MG63 (cell line): Measurements from ENCODE around the gene CLEC16A. TPM values are rescaled to one million over a fixed set of nuclear protein-coding genes. Genes with fewer than 3 reads are reported as not detected.
"Not testable (repeated sequence)": the region's sequence is repeated elsewhere in the genome, so short reads cannot be mapped to it uniquely, and the experiment has no call there.

Experiments used
- DNase-seq: peaks from one replicate; pipeline ENCODE4 v3.0.0-alpha.2; 2020
- H3K27me3 ChIP-seq: fragments of 250-450 bp; sonication (Bioruptor Pico); 2 replicates; pipeline ENCODE4 v1.5.1; 2020; ENCODE audit warnings: mild to moderate bottlenecking, moderate library complexity
- H3K36me3 ChIP-seq: fragments of 250-450 bp; sonication (Bioruptor Pico); 2 replicates; pipeline ENCODE4 v1.5.1; 2020; ENCODE audit warnings: mild to moderate bottlenecking, moderate library complexity
- H3K4me3 ChIP-seq: fragments of 250-450 bp; sonication (Bioruptor Pico); 2 replicates; pipeline ENCODE4 v1.5.1; 2020; ENCODE audit warnings: mild to moderate bottlenecking, moderate library complexity
- H3K9me3 ChIP-seq: fragments of 250-450 bp; sonication (Bioruptor Pico); 2 replicates; pipeline ENCODE4 v1.5.1; 2020; ENCODE audit warnings: mild to moderate bottlenecking, moderate library complexity
- total RNA-seq: library from RNA; depleted of rRNA; stranded (reverse); fragments of >200 nt; shearing (Covaris generic); gene quantifications from 2 replicates; pipeline ENCODE4 v1.2.3, GENCODE V29; 2014; ENCODE audit warnings: low replicate concordance; rRNA removed

CLEC16A gene
- total RNA-seq, 1 experiment from 2014 or later, result 11.5 TPM

GRCh38 chr16:11219178-11219577 lies 274.8 kb downstream of the CLEC16A start:
- peaks cover 25% of the 10 kb centered on the region for H3K9me3 ChIP-seq
- DNase-seq, result no peak
- H3K4me3 ChIP-seq, result no peak overlapping the region
- H3K27me3 ChIP-seq, result no peaks in the 10 kb centered on the region
- H3K36me3 ChIP-seq, result no peaks in the 10 kb centered on the region

DNA sequence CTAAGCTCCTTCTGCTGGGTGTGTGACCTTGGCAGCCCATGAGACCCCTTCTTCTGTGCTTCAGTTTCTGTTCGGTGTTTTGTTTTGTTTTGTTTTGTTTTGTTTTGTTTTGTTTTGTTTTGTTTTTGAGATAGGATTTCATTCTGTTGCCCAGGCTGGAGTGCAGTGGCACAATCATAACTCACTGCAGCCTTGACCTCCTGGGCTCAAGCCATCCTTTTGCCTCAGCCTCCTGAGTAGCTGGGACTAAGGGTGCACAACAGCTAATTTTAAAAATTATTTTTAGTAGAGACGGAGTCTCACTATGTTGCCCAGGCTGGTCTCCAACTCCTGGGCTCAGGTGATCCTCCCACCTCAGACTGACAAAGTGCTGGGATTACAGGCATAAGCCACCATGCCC lies 276.1 kb downstream of the CLEC16A start:
- H3K9me3 ChIP-seq, result peaks cover 25% of the 10 kb centered on the region
- DNase-seq, H3K36me3 ChIP-seq, H3K4me3 ChIP-seq, H3K27me3 ChIP-seq: not testable (repeated sequence)

- DNase-seq, result no peak
- Histone ChIP-seq H3K27me3 (no peaks in the 10 kb centered on the region), H3K4me3 (no peak overlapping the region), H3K9me3 (no peaks in the 10 kb centered on the region), H3K36me3 (no peaks in the 10 kb centered on the region)
Observed at GRCh38 chr16:11224096-11224893, 279.9 kb downstream of the CLEC16A start.

DNA sequence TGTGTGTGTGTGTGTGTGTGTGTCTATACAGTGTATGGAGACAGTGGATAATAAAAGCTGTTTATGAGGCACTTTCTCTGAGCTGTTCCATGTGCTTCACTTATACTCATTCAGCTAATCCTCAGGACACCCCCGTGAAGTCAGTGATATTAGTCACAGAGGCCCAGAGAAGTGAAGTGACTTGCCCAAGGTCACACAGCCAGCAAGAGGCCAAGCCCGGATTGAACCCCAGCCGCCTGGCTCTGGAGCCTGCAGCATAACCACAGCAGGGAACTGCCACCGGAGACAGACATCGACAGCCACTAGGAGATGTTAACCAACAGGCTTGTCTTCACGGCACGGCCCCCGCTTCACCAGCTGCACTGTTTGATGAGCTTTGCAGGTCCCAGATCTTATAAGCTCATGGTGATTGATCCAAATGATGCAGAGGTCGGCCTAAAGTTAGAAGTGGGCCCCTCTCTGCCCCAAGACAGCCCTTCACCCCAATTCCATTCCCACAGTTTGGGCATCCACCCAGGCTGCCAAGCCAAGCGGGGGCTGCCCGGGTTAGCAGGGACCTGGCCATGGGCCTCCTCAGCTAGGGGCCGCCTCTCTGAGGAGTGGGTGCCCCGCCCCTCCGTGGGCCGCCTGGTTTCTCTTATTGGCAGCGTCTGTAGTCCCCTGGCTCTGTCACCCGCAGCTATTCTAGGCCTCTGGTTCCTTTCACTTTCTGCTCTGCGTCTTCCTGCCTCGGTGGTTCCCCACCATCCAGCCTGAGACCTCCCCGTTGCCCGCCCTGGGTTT lies 280.7 kb downstream of the CLEC16A start:
- no peak overlapping the region for H3K4me3 ChIP-seq
- H3K9me3 ChIP-seq, result no peaks in the 10 kb centered on the region
- no peak for DNase-seq
- H3K36me3 ChIP-seq, result no peaks in the 10 kb centered on the region
- H3K27me3 ChIP-seq, result no peaks in the 10 kb centered on the region

- Histone ChIP-seq H3K9me3 (no peaks in the 10 kb centered on the region), H3K27me3 (no peaks in the 10 kb centered on the region), H3K4me3 (no peak overlapping the region), H3K36me3 (no peaks in the 10 kb centered on the region)
- DNase-seq, result no peak
Observed at GRCh38 chr16:11225677-11226549, 281.5 kb downstream of the CLEC16A start.

DNA sequence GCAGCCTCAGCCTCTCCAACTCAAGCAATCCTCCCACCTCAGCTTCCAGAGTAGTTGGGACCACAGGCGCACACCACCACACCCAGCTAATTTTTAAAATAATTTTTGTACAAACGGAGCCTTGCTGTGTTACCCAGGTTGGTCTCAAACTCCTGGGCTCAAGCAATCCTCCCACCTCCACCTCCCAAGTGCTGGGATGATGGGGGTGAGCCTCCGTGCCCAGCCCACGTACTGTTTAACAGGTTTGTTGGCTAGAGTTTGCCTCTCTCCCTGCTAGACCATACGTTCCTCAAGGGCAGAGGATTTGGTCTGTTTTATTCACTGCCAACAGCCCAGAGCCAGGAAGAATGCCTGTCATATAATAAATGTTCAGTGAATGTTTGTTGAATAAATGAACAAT lies 285.1 kb downstream of the CLEC16A start:
- H3K4me3 ChIP-seq, result no peak overlapping the region
- H3K9me3 ChIP-seq, result no peaks in the 10 kb centered on the region

GRCh38 chr16:11229906-11230305 lies 285.5 kb downstream of the CLEC16A start:
- Histone ChIP-seq H3K4me3 (no peak overlapping the region), H3K9me3 (no peaks in the 10 kb centered on the region), H3K36me3 (no peaks in the 10 kb centered on the region), H3K27me3 (no peaks in the 10 kb centered on the region)
- no peak for DNase-seq

More for the DNA sequence above, 285.1 kb downstream of the CLEC16A start:
- no peaks in the 10 kb centered on the region for H3K36me3 ChIP-seq
- no peaks in the 10 kb centered on the region for H3K27me3 ChIP-seq
- DNase-seq, result no peak

- H3K27me3 ChIP-seq, result no peaks in the 10 kb centered on the region
- DNase-seq, result no peak
- H3K4me3 ChIP-seq, result no peak overlapping the region
- no peaks in the 10 kb centered on the region for H3K9me3 ChIP-seq
- H3K36me3 ChIP-seq, result no peaks in the 10 kb centered on the region
Observed at GRCh38 chr16:11231367-11231970, 287.1 kb downstream of the CLEC16A start.

Other genes with a start within 250 kb of the CLEC16A start
- not detected in 2 replicates for gene TEKT5, start 249.6 kb upstream of the CLEC16A start, total RNA-seq
- 45.2 and 57.5 TPM in 2 replicates for gene NUBP1, start 200.7 kb upstream of the CLEC16A start, total RNA-seq
- not detected in 2 replicates for gene TVP23A, start 125.8 kb upstream of the CLEC16A start, total RNA-seq
- not detected in 2 replicates for gene CIITA, start 67.4 kb upstream of the CLEC16A start, total RNA-seq
- gene DEXI, start 2.1 kb upstream of the CLEC16A start, total RNA-seq, result 64.1 and 87.2 TPM in 2 replicates